NCI-H2107 (cell line): ENCODE results near the gene SLC18B1.
A peak's percentile ranks its signal among the peaks of the same experiment; 100 is the strongest.

Experiments
- DNase-seq: peaks from one replicate; lab custom pipeline; 2025; lab: John Stamatoyannopoulos, UW

The SLC18B1 gene

GRCh38 chr6:132797951-132798868 lies at the start of gene SLC18B1:
TSS of gene SLC18B1 (minus strand) at chr6:132798637. CDS start at chr6:132798456, 181 bp downstream.
- DNase-seq = no peak

GRCh38 chr6:132843316-132844035 lies 45.0 kb upstream of the SLC18B1 start:
- no peak for DNase-seq

- DNase-seq = no peak
Observed at GRCh38 chr6:132841966-132842365, 43.5 kb upstream of the SLC18B1 start.

GRCh38 chr6:132832891-132833290 lies 34.5 kb upstream of the SLC18B1 start:
- no peak for DNase-seq

- DNase-seq = peak; percentile 46
Observed at GRCh38 chr6:132830334-132830751, 31.9 kb upstream of the SLC18B1 start.

GRCh38 chr6:132820629-132821381 lies 22.4 kb upstream of the SLC18B1 start:
- no peak for DNase-seq

- DNase-seq = no peak
Observed at GRCh38 chr6:132819405-132820161, 21.1 kb upstream of the SLC18B1 start.

GRCh38 chr6:132818404-132819359 lies 20.2 kb upstream of the SLC18B1 start:
- DNase-seq = no peak

- DNase-seq = no peak
Observed at GRCh38 chr6:132817554-132818403, 19.3 kb upstream of the SLC18B1 start.

- DNase-seq = no peak
Observed at GRCh38 chr6:132816660-132817059, 18.2 kb upstream of the SLC18B1 start.

GRCh38 chr6:132814716-132815570 lies 16.5 kb upstream of the SLC18B1 start:
- no peak for DNase-seq

GRCh38 chr6:132813173-132813856 lies 14.9 kb upstream of the SLC18B1 start:
- no peak for DNase-seq

GRCh38 chr6:132812756-132813172 lies 14.3 kb upstream of the SLC18B1 start:
- no peak for DNase-seq

- DNase-seq = no peak
Observed at GRCh38 chr6:132812255-132812732, 13.9 kb upstream of the SLC18B1 start.

GRCh38 chr6:132811276-132811675 lies 12.8 kb upstream of the SLC18B1 start:
- no peak for DNase-seq

- DNase-seq = no peak
Observed at GRCh38 chr6:132805548-132805947, 7.1 kb upstream of the SLC18B1 start.

GRCh38 chr6:132804251-132804650 lies 5.8 kb upstream of the SLC18B1 start:
- no peak for DNase-seq

GRCh38 chr6:132800656-132801055 lies 2.2 kb upstream of the SLC18B1 start:
- DNase-seq = no peak
